ENCODE data around the gene DIP2C.

DIP2C gene

GRCh38 chr10:279655-280054 lies 409.8 kb downstream of the DIP2C start:
- ATAC-seq (ENCODE audit: insufficient read depth, low read depth), result no peak
- Histone ChIP-seq H2AFZ (ENCODE audit: low read depth, low read length) (no peak overlapping the region), H3K27ac (ENCODE audit: low read length) (no peak overlapping the region), H3K36me3 (ENCODE audit: insufficient read depth, low read length) (no peaks in the 10 kb centered on the region), H3K79me2 (ENCODE audit: insufficient read depth, low read length) (no peaks in the 10 kb centered on the region), H3K27me3 (ENCODE audit: insufficient read depth, low read length, poor library complexity) (no peaks in the 10 kb centered on the region), H3K9me3 (ENCODE audit: insufficient read depth, low read length, severe bottlenecking) (no peaks in the 10 kb centered on the region), H3K4me3 (ENCODE audit: low read depth in 1 of 2, low read length in 2 of 2) (no peak overlapping the region), H3K4me1 (ENCODE audit: insufficient read depth, low read length) (no peaks in the 10 kb centered on the region), H3K9ac (ENCODE audit: low read depth, low read length) (no peak overlapping the region), H3K4me2 (ENCODE audit: insufficient read depth, low read length) (no peak overlapping the region), H4K20me1 (ENCODE audit: insufficient read depth, low read length) (no peaks in the 10 kb centered on the region)
- TF ChIP-seq EZH2 (IDR thresholded peaks at IDR 0.05; ENCODE audit: borderline replicate concordance, low read depth, low read length, severe bottlenecking) (no peak), CTCF (IDR thresholded peaks at IDR 0.05; ENCODE audit: borderline replicate concordance, extremely low read depth, low read length, poor library complexity, severe bottlenecking) (peak; percentile 29)
- no peak for DNase-seq

- no peaks in the 10 kb centered on the region for H3K27me3 ChIP-seq (ENCODE audit: insufficient read depth, low read length, poor library complexity)
- TF ChIP-seq CTCF (IDR thresholded peaks at IDR 0.05; ENCODE audit: borderline replicate concordance, extremely low read depth, low read length, poor library complexity, severe bottlenecking), result no peak
Measured at GRCh38 chr10:279232-279631, 410.2 kb downstream of the DIP2C start.

GRCh38 chr10:278707-279106 lies 410.8 kb downstream of the DIP2C start:
- TF ChIP-seq CTCF (IDR thresholded peaks at IDR 0.05; ENCODE audit: borderline replicate concordance, extremely low read depth, low read length, poor library complexity, severe bottlenecking), result no peak
- no peak for TF ChIP-seq EZH2 (IDR thresholded peaks at IDR 0.05; ENCODE audit: borderline replicate concordance, low read depth, low read length, severe bottlenecking)
- no peak for ATAC-seq (ENCODE audit: insufficient read depth, low read depth)
- Histone ChIP-seq H3K9ac (ENCODE audit: low read depth, low read length) (no peak overlapping the region), H4K20me1 (ENCODE audit: insufficient read depth, low read length) (no peaks in the 10 kb centered on the region), H3K79me2 (ENCODE audit: insufficient read depth, low read length) (no peaks in the 10 kb centered on the region), H3K27me3 (ENCODE audit: insufficient read depth, low read length, poor library complexity) (no peaks in the 10 kb centered on the region), H3K36me3 (ENCODE audit: insufficient read depth, low read length) (no peaks in the 10 kb centered on the region), H3K4me3 (ENCODE audit: low read depth in 1 of 2, low read length in 2 of 2) (no peak overlapping the region), H2AFZ (ENCODE audit: low read depth, low read length) (no peak overlapping the region), H3K9me3 (ENCODE audit: insufficient read depth, low read length, severe bottlenecking) (no peaks in the 10 kb centered on the region), H3K4me1 (ENCODE audit: insufficient read depth, low read length) (no peaks in the 10 kb centered on the region), H3K4me2 (ENCODE audit: insufficient read depth, low read length) (no peak overlapping the region), H3K27ac (ENCODE audit: low read length) (no peak overlapping the region)
- DNase-seq, result no peak

More at GRCh38 chr10:279232-279631, 410.2 kb downstream of the DIP2C start:
- no peaks in the 10 kb centered on the region for H3K79me2 ChIP-seq (ENCODE audit: insufficient read depth, low read length)
- H3K36me3 ChIP-seq (ENCODE audit: insufficient read depth, low read length), result no peaks in the 10 kb centered on the region
- H3K9me3 ChIP-seq (ENCODE audit: insufficient read depth, low read length, severe bottlenecking), result no peaks in the 10 kb centered on the region
- no peak for ATAC-seq (ENCODE audit: insufficient read depth, low read depth)
- H3K4me2 ChIP-seq (ENCODE audit: insufficient read depth, low read length), result no peak overlapping the region
- no peak overlapping the region for H3K27ac ChIP-seq (ENCODE audit: low read length)
- no peak for DNase-seq
- no peak overlapping the region for H3K9ac ChIP-seq (ENCODE audit: low read depth, low read length)
- no peaks in the 10 kb centered on the region for H4K20me1 ChIP-seq (ENCODE audit: insufficient read depth, low read length)
- H3K4me1 ChIP-seq (ENCODE audit: insufficient read depth, low read length), result no peaks in the 10 kb centered on the region
- no peak overlapping the region for H3K4me3 ChIP-seq (ENCODE audit: low read depth in 1 of 2, low read length in 2 of 2)
- H2AFZ ChIP-seq (ENCODE audit: low read depth, low read length), result no peak overlapping the region

- no peaks in the 10 kb centered on the region for H4K20me1 ChIP-seq (ENCODE audit: insufficient read depth, low read length)
- no peak for DNase-seq
- no peak overlapping the region for H3K4me2 ChIP-seq (ENCODE audit: insufficient read depth, low read length)
- no peak for ATAC-seq (ENCODE audit: insufficient read depth, low read depth)
- H3K36me3 ChIP-seq (ENCODE audit: insufficient read depth, low read length), result no peaks in the 10 kb centered on the region
- no peaks in the 10 kb centered on the region for H3K27me3 ChIP-seq (ENCODE audit: insufficient read depth, low read length, poor library complexity)
- H3K4me3 ChIP-seq (ENCODE audit: low read depth in 1 of 2, low read length in 2 of 2), result no peak overlapping the region
- no peaks in the 10 kb centered on the region for H3K4me1 ChIP-seq (ENCODE audit: insufficient read depth, low read length)
- H3K9me3 ChIP-seq (ENCODE audit: insufficient read depth, low read length, severe bottlenecking), result no peaks in the 10 kb centered on the region
- TF ChIP-seq EZH2 (IDR thresholded peaks at IDR 0.05; ENCODE audit: borderline replicate concordance, low read depth, low read length, severe bottlenecking) (no peak), CTCF (IDR thresholded peaks at IDR 0.05; ENCODE audit: borderline replicate concordance, extremely low read depth, low read length, poor library complexity, severe bottlenecking) (no peak)
- H3K79me2 ChIP-seq (ENCODE audit: insufficient read depth, low read length), result no peaks in the 10 kb centered on the region
- H2AFZ ChIP-seq (ENCODE audit: low read depth, low read length), result no peak overlapping the region
- no peak overlapping the region for H3K9ac ChIP-seq (ENCODE audit: low read depth, low read length)
- H3K27ac ChIP-seq (ENCODE audit: low read length), result no peak overlapping the region
Measured at GRCh38 chr10:277963-278362, 411.5 kb downstream of the DIP2C start.

Measured in DND-41 (cell line).